ENCODE data around the gene LYRM7. TPM values are rescaled to one million over a fixed set of nuclear protein-coding genes. Genes with fewer than 3 reads are reported as not detected.
A peak's percentile ranks its signal among the peaks of the same experiment; 100 is the strongest.
"Not testable (repeated sequence)": the region's sequence is repeated elsewhere in the genome, so short reads cannot be mapped to it uniquely, and the experiment has no call there.

Gene LYRM7
- 11.9 and 13.1 TPM in 2 replicates for total RNA-seq

DNA sequence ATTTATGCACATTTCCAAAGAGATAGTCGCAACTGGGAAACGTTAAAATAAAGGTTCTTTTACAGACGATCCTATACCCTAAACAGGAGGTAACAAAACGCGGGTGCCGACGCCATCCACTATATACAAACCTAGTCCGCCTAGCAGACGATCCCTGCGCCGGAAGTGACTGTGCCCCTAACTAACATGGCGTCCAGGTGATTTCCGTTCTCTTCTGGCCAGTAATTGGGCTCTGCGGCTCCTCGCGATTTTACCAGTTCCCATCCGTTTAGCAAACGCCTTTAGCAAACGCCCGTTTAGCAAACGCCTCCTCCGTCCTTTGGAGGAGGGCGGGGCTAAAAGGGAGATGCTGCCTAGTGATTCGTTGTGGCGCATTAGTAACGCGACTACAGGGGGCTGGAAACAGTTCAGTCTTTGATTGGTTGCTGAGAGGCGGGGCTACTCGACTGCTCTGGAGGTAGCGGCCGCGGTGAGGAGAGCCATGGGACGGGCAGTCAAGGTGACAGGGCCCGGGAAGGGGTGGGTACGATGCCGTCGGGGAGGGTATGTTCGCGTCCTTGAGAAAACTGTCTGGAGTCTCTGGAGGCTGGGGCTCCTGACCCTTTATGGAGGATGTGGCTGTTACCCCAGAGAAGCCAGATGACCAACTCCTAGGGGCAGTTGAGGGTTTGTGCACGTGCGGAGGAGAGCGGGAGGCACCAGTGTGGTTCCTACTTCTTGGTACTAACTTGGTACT, at the start of gene LYRM7:
Gene LYRM7, plus strand, starts transcription at position 405 of the 736 bp plus-strand sequence. Its CDS starts 77 bp downstream, at position 482.
- CTCF ChIA-PET: no interaction called here

DNA sequence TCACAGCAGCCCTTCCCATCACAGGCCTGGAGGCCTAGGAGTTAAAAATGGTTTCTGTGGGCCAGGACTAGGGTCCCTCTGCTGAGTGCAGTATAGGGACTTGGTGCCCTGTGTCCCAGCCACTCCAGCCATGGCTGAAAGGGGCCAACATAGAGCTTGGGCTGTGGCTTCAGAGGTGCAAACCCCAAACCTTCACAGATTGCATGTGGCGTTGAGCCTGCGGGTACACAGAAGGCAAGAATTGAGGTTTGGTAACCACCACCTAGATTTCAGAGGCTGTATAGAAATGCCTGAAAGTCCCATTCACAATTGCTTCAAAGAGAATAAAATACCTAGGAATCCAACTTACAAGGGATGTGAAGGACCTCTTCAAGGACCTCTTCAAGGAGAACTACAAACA, 43.5 kb upstream of the LYRM7 start:
- peaks cover 13% of the 10 kb centered on the region for H3K9me3 Mint-ChIP-seq
- POLR2A ChIA-PET; DNase-seq; H3K4me1 Mint-ChIP-seq; H3K4me3 Mint-ChIP-seq; ATAC-seq (ENCODE audit: low read depth); H3K36me3 Mint-ChIP-seq (ENCODE audit: low read depth); H3K27ac Mint-ChIP-seq; intact Hi-C loops (cut with micrococcal nuclease); H3K27me3 Mint-ChIP-seq: not testable (repeated sequence)
- CTCF ChIA-PET: interaction anchor here (0.6 kb wide), 1 partner anchor 1196 kb away, joined by 3 read pairs; no protein-coding TSS in a partner anchor

More for the DNA sequence above, at the start of gene LYRM7:
- H3K4me1 Mint-ChIP-seq: peaks cover 42% of the 10 kb centered on the region
- intact Hi-C loops (cut with micrococcal nuclease): loop anchor here (1.0 to 2.0 kb wide), 8 partner anchors 39 to 626 kb away; partner anchors contain the start of genes FNIP1 and RAPGEF6
- no peaks in the 10 kb centered on the region for H3K9me3 Mint-ChIP-seq
- ATAC-seq (ENCODE audit: low read depth) (peak; percentile 96), DNase-seq (peak; percentile 80)
- POLR2A ChIA-PET: interaction anchor here (0.7 to 1.4 kb wide), 5 partner anchors 23 to 95 kb away, joined by 3 to 6 read pairs (median 3); partner anchors contain the start of gene CDC42SE2
- peak within 1 kb of the TSS; percentile 93 for H3K27ac Mint-ChIP-seq
- no peaks in the 10 kb centered on the region for H3K27me3 Mint-ChIP-seq
- H3K4me3 Mint-ChIP-seq: peak within 1 kb of the TSS; percentile 98
- H3K36me3 Mint-ChIP-seq (ENCODE audit: low read depth): peaks cover 6% of the 10 kb centered on the region
- TF ChIP-seq, protein P1, sequence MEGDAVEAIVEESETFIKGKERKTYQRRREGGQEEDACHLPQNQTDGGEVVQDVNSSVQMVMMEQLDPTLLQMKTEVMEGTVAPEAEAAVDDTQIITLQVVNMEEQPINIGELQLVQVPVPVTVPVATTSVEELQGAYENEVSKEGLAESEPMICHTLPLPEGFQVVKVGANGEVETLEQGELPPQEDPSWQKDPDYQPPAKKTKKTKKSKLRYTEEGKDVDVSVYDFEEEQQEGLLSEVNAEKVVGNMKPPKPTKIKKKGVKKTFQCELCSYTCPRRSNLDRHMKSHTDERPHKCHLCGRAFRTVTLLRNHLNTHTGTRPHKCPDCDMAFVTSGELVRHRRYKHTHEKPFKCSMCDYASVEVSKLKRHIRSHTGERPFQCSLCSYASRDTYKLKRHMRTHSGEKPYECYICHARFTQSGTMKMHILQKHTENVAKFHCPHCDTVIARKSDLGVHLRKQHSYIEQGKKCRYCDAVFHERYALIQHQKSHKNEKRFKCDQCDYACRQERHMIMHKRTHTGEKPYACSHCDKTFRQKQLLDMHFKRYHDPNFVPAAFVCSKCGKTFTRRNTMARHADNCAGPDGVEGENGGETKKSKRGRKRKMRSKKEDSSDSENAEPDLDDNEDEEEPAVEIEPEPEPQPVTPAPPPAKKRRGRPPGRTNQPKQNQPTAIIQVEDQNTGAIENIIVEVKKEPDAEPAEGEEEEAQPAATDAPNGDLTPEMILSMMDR (IDR thresholded peaks at IDR 0.05): no peak

DNA sequence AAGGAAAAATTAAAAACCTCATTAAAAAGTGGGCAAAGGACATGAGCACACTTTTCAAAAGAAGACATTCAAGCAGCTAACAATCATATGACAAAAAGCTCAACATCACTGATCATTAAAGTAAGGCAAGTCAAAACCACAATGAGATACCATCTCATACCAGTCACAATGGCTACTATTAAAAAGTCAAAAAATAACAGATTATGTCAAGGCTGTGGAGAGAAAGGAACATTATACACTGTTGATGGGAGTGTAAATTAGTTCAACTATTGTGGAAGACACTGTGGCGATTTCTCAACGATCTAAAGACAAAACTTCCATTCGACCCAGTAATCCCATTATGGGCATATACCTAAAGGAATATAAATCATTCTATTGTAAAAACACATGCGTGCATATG, 41.4 kb upstream of the LYRM7 start:
- no peak for DNase-seq
- Mint-ChIP-seq H3K4me1 (no peaks in the 10 kb centered on the region), H3K4me3 (no peak overlapping the region), H3K36me3 (ENCODE audit: low read depth) (no peaks in the 10 kb centered on the region), H3K9me3 (peaks cover 9% of the 10 kb centered on the region), H3K27ac (no peak overlapping the region), H3K27me3 (peaks cover 5% of the 10 kb centered on the region)
- ChIA-PET POLR2A (no interaction called here), CTCF (no interaction called here)
- intact Hi-C loops (cut with micrococcal nuclease): no loop called here
- TF ChIP-seq, protein P1 (IDR thresholded peaks at IDR 0.05): no peak
- no peak for ATAC-seq (ENCODE audit: low read depth)

DNA sequence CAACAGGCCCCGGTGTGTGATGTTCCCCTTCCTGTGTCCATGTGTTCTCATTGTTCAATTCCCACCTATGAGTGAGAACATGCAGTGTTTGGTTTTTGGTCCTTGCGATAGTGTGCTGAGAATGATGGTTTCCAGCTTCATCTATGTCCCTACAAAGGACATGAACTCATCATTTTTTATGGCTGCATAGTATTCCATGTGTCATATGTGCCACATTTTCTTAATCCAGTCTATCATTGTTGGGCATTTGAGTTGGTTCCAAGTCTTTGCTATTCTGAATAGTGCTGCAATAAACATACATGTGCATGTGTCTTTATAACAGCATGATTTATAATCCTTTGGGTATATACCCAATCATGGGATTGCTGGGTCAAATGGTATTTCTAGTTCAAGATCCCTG, 37.7 kb upstream of the LYRM7 start:
- H3K27ac Mint-ChIP-seq; H3K36me3 Mint-ChIP-seq (ENCODE audit: low read depth); intact Hi-C loops (cut with micrococcal nuclease); ATAC-seq (ENCODE audit: low read depth); H3K4me3 Mint-ChIP-seq; H3K9me3 Mint-ChIP-seq; POLR2A ChIA-PET; H3K4me1 Mint-ChIP-seq; H3K27me3 Mint-ChIP-seq; DNase-seq; CTCF ChIA-PET: not testable (repeated sequence)

DNA sequence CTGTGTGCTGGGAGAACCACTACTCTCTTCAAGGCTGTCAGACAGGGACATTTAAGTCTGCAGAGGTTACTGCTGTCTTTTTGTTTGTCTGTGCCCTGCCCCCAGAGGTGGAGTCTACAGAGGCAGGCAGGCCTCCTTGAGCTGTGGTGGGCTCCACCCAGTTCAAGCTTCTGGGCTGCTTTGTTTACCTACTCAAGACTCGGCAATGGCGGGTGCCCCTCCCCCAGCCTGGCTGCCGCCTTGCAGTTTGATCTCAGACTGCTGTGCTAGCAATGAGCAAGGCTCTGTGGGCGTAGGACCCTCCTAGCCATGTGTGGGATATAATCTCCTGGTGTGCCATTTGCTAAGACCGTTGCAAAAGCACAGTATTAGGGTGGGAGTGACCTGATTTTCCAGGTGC, 32.3 kb upstream of the LYRM7 start:
- DNase-seq; H3K27ac Mint-ChIP-seq; CTCF ChIA-PET; H3K27me3 Mint-ChIP-seq; H3K36me3 Mint-ChIP-seq (ENCODE audit: low read depth); ATAC-seq (ENCODE audit: low read depth); POLR2A ChIA-PET; H3K9me3 Mint-ChIP-seq; H3K4me1 Mint-ChIP-seq; H3K4me3 Mint-ChIP-seq; intact Hi-C loops (cut with micrococcal nuclease): not testable (repeated sequence)

DNA sequence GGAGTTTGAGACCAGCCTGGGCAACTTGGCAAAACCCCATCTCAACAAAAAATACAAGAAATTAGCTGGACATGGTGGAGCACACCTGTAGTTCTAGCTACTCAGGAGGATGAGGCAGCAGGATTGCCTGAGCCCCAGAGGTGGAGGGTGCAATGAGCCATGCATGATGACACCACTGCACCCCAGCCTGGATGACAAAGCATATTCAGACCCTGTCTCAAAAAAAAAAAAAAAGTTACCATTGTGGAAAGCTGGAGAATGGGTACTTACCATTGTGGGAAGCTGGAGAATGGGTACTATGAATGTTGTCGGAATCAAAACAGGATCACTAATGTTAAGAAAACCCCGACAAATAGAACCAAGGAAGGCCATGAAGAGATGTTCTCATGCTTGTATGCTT, 31.4 kb upstream of the LYRM7 start:
- TF ChIP-seq, protein P1 (IDR thresholded peaks at IDR 0.05): no peak
- Mint-ChIP-seq H3K27me3 (peaks cover 5% of the 10 kb centered on the region), H3K4me1 (no peaks in the 10 kb centered on the region), H3K36me3 (ENCODE audit: low read depth) (no peaks in the 10 kb centered on the region), H3K4me3 (no peak overlapping the region), H3K27ac (no peak overlapping the region), H3K9me3 (peaks cover 5% of the 10 kb centered on the region)
- no peak for DNase-seq
- ATAC-seq (ENCODE audit: low read depth): no peak
- intact Hi-C loops (cut with micrococcal nuclease): no loop called here
- POLR2A ChIA-PET: no interaction called here
- CTCF ChIA-PET: interaction anchor here (0.6 kb wide), 1 partner anchor 9 kb away, joined by 4 read pairs; no protein-coding TSS in a partner anchor
